KMS-11 (cell line): ENCODE results near the gene PHKB.

Experiments
- H2AFZ ChIP-seq: fragments of 200-600 bp; sonication (generic); 2 replicates; pipeline ENCODE4 v1.6.1; 2016; ENCODE audit warnings: antibody characterized with exemption, mixed run types, low read depth
- H3K27ac ChIP-seq: fragments of 200-600 bp; sonication (generic); 2 replicates; pipeline ENCODE4 v1.6.1; 2016; ENCODE audit warnings: mild to moderate bottlenecking, mixed run types
- H3K27me3 ChIP-seq: fragments of 200-600 bp; sonication (generic); 2 replicates; pipeline ENCODE4 v1.6.1; 2017; ENCODE audit warnings: mild to moderate bottlenecking, low read depth, mixed run types, moderate library complexity; ENCODE audit not compliant: insufficient read depth
- H3K36me3 ChIP-seq: fragments of 200-600 bp; sonication (generic); 2 replicates; pipeline ENCODE4 v1.6.1; 2017; ENCODE audit warnings: mild to moderate bottlenecking, mixed run types; ENCODE audit not compliant: insufficient read depth
- H3K4me1 ChIP-seq: fragments of 200-600 bp; sonication (generic); 2 replicates; pipeline ENCODE4 v1.6.1; 2016; ENCODE audit warnings: mild to moderate bottlenecking, low read depth, mixed run types; ENCODE audit not compliant: poor library complexity, severe bottlenecking
- H3K4me2 ChIP-seq: fragments of 200-600 bp; sonication (generic); 2 replicates; pipeline ENCODE4 v1.7.0; 2016; ENCODE audit warnings: mild to moderate bottlenecking, mixed run types
- H3K4me3 ChIP-seq: fragments of 200-600 bp; sonication (generic); IDR thresholded peaks from 2 replicates; pipeline ENCODE4 v1.6.1; 2017; ENCODE audit warnings: low read depth, low read length, mixed read lengths; ENCODE audit not compliant: insufficient read depth
- H3K79me2 ChIP-seq: fragments of 200-600 bp; sonication (generic); 2 replicates; pipeline ENCODE4 v1.6.1; 2016; ENCODE audit warnings: low read depth, mixed run types; ENCODE audit not compliant: insufficient read depth
- H3K9ac ChIP-seq: fragments of 200-600 bp; sonication (generic); 2 replicates; pipeline ENCODE4 v1.6.1; 2016; ENCODE audit warnings: mild to moderate bottlenecking, mixed run types
- H4K20me1 ChIP-seq: fragments of 200-600 bp; sonication (generic); 2 replicates; pipeline ENCODE4 v1.6.1; 2016; ENCODE audit warnings: mild to moderate bottlenecking, mixed run types; ENCODE audit not compliant: insufficient read depth
- TF ChIP-seq, protein P1 (sequence below): fragments of 200-600 bp; sonication (generic); conservative IDR thresholded peaks from 2 replicates; pipeline ENCODE4 v1.6.1; 2017; ENCODE audit warnings: low read depth, mild to moderate bottlenecking, antibody characterized with exemption, low read length, moderate library complexity, mixed read lengths

The PHKB gene

DNA sequence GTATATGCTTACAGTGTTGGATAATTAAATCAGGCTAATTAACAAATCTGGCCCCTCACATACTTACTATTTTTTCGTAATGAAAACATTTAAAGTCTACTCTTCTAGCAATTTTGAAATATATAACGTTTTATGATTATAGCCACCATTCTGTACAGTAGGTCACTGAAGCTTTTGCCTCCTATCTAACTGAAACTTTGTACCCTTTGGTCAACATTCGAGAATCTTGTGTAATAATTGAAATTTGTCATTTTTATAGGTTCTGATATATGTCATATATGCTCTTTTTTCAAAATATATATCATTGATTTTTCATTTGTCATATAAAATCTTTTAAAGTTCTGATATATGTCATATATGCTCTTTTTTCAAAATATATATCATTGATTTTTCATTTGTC is 12.7 kb downstream of the PHKB start:
- Histone ChIP-seq H3K4me1 (no peaks in the 10 kb centered on the region), H3K4me3 (no peak overlapping the region), H3K27me3 (no peaks in the 10 kb centered on the region), H4K20me1 (no peaks in the 10 kb centered on the region), H3K36me3 (no peaks in the 10 kb centered on the region), H3K4me2 (no peak overlapping the region), H2AFZ (no peak overlapping the region), H3K79me2 (no peaks in the 10 kb centered on the region), H3K9ac (no peak overlapping the region), H3K27ac (no peak overlapping the region)
- TF ChIP-seq, protein P1, sequence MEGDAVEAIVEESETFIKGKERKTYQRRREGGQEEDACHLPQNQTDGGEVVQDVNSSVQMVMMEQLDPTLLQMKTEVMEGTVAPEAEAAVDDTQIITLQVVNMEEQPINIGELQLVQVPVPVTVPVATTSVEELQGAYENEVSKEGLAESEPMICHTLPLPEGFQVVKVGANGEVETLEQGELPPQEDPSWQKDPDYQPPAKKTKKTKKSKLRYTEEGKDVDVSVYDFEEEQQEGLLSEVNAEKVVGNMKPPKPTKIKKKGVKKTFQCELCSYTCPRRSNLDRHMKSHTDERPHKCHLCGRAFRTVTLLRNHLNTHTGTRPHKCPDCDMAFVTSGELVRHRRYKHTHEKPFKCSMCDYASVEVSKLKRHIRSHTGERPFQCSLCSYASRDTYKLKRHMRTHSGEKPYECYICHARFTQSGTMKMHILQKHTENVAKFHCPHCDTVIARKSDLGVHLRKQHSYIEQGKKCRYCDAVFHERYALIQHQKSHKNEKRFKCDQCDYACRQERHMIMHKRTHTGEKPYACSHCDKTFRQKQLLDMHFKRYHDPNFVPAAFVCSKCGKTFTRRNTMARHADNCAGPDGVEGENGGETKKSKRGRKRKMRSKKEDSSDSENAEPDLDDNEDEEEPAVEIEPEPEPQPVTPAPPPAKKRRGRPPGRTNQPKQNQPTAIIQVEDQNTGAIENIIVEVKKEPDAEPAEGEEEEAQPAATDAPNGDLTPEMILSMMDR, result no peak

DNA sequence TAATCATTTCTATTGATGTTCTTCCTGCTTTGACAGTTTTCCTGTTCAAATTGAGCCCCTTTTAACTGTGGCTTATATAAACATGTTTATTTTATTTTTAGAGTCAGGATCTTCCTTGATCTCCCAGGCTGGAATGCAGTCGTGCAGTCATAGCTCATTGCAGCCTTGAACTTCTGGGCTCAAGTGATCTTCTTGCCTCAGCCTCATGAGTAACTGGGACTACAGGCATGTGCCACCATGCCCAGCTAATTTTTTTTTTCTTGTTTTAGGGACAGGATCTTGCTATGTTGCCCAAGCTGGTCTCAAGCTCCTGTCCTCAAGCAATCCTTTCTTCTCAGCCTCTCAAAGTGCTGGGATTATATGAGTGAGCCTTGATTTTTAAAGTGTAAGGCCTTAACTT is 14.7 kb downstream of the PHKB start:
- no peak overlapping the region for H2AFZ ChIP-seq
- H3K36me3 ChIP-seq, result no peaks in the 10 kb centered on the region
- TF ChIP-seq, protein P1, result no peak
- H3K4me3 ChIP-seq, result no peak overlapping the region
- no peak overlapping the region for H3K4me2 ChIP-seq
- no peak overlapping the region for H3K27ac ChIP-seq
- no peaks in the 10 kb centered on the region for H3K79me2 ChIP-seq
- H3K4me1 ChIP-seq, result peaks cover 6% of the 10 kb centered on the region
- H3K9ac ChIP-seq, result no peak overlapping the region
- H3K27me3 ChIP-seq, result no peaks in the 10 kb centered on the region
- no peaks in the 10 kb centered on the region for H4K20me1 ChIP-seq

DNA sequence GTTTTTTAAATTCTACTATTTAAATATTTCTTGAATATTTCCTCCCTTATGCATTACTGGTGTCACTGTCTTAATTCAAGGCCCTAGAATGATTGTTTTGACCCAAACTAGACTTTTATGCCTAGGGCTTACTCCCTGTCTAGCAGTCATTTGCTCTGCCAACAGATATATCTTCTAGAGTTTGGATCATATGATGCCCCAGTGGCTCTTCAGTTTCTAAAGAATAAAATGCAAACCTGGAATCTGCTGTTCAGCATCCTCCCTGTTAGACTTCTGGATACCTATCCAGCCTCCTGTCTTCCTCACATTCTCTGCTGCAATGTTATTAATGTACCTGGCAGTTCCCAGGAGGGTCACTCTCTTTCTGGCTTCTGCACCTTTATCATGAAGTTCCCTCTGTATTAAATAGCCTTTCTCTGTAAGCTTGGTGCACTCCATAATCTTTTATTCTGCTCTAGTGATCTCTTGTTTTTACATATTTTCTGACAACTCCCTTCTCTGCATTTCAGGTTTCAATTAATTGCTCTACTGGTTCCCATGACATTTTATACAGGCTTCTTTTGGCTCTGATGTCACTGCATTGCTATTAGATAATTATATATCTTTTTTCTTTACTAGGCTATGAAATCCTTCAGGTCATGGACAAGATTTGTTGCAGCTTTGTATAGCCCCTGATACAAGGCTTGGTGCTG is 15.7 kb downstream of the PHKB start:
- Histone ChIP-seq H3K36me3 (no peaks in the 10 kb centered on the region), H3K4me3 (no peak overlapping the region), H4K20me1 (no peaks in the 10 kb centered on the region), H3K4me1 (peaks cover 6% of the 10 kb centered on the region), H2AFZ (no peak overlapping the region), H3K9ac (no peak overlapping the region), H3K79me2 (no peaks in the 10 kb centered on the region), H3K27ac (no peak overlapping the region), H3K4me2 (no peak overlapping the region), H3K27me3 (no peaks in the 10 kb centered on the region)
- TF ChIP-seq, protein P1, result no peak

DNA sequence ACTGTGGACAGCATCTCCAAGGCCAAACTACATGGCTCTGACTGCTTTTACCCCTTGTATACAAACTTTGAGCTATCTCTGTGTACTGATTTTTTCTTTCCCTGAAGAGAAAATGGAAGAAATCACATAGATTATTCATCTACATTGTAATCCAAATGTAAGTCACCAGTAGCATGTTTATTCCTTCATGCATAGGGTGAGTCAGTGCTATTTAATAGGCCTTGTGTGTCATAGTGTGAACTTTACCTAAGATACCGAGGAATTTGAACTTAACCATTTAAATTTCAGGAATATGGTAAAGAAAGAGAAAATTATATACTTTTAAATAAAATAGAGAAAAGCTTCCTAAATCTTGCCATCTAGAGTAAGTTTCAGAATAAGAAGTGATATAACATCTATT is 16.5 kb downstream of the PHKB start:
- Histone ChIP-seq H3K4me1 (peaks cover 6% of the 10 kb centered on the region), H3K27me3 (no peaks in the 10 kb centered on the region), H4K20me1 (no peaks in the 10 kb centered on the region), H3K79me2 (no peaks in the 10 kb centered on the region), H3K4me2 (no peak overlapping the region), H3K9ac (no peak overlapping the region), H3K36me3 (no peaks in the 10 kb centered on the region), H3K4me3 (no peak overlapping the region), H2AFZ (no peak overlapping the region), H3K27ac (no peak overlapping the region)
- TF ChIP-seq, protein P1, result no peak
